Activated naive CD4-positive, alpha-beta T cell treated with anti-CD3 and anti-CD28 coated beads, Interleukin-2, amount 50 U/mL, for 16 hours (primary cell): ENCODE data around the gene MLLT1.

ENCODE experiments used
- DNase-seq: peaks from one replicate; pipeline ENCODE4 v3.0.0-alpha.2; 2020

The MLLT1 gene

GRCh38 chr19:6233827-6234511 lies 45.8 kb downstream of the MLLT1 start:
- DNase-seq, result no peak

- no peak for DNase-seq
Measured at GRCh38 chr19:6233056-6233826, 46.5 kb downstream of the MLLT1 start.

GRCh38 chr19:6232601-6233055 lies 47.1 kb downstream of the MLLT1 start:
- DNase-seq, result no peak

GRCh38 chr19:6230991-6231448 lies 48.8 kb downstream of the MLLT1 start:
- no peak for DNase-seq

- DNase-seq, result no peak
Measured at GRCh38 chr19:6229951-6230712, 49.6 kb downstream of the MLLT1 start.

- DNase-seq, result no peak
Measured at GRCh38 chr19:6229216-6229913, 50.4 kb downstream of the MLLT1 start.

GRCh38 chr19:6228551-6229215 lies 51.1 kb downstream of the MLLT1 start:
- DNase-seq, result no peak

GRCh38 chr19:6227936-6228325 lies 51.8 kb downstream of the MLLT1 start:
- peak; percentile 7 for DNase-seq

GRCh38 chr19:6227156-6227935 lies 52.4 kb downstream of the MLLT1 start:
- DNase-seq, result no peak

GRCh38 chr19:6226444-6227155 lies 53.2 kb downstream of the MLLT1 start:
- DNase-seq, result no peak

- no peak for DNase-seq
Measured at GRCh38 chr19:6226012-6226411, 53.8 kb downstream of the MLLT1 start.

- DNase-seq, result no peak
Measured at GRCh38 chr19:6225232-6225865, 54.4 kb downstream of the MLLT1 start.

- DNase-seq, result no peak
Measured at GRCh38 chr19:6224308-6224675, 55.5 kb downstream of the MLLT1 start.

GRCh38 chr19:6223461-6224307 lies 56.1 kb downstream of the MLLT1 start:
- DNase-seq, result no peak

- DNase-seq, result no peak
Measured at GRCh38 chr19:6222884-6223283, 56.9 kb downstream of the MLLT1 start.

- DNase-seq, result no peak
Measured at GRCh38 chr19:6221878-6222746, 57.7 kb downstream of the MLLT1 start.

GRCh38 chr19:6221220-6221877 lies 58.4 kb downstream of the MLLT1 start:
- DNase-seq, result no peak
